GM12891 (cell line): ENCODE measurements around the gene ATG7.

Experiments
- DNase-seq: peaks from one replicate; pipeline ENCODE4 v3.0.0; 2011; ENCODE audit warnings: low spot score; ENCODE audit not compliant: insufficient read length
- FAIRE-seq: peaks from 2 replicates; lab custom pipeline; 2011; peaks lifted over from hg19 to GRCh38; lab: Jason Lieb, UNC
- PAX5 ChIP-seq: IDR thresholded peaks from 2 replicates; pipeline ENCODE4 v1.6.1; 2011; ENCODE audit warnings: low read length, moderate library complexity, mild to moderate bottlenecking; ENCODE audit not compliant: insufficient read depth, severe bottlenecking
- POLR2A ChIP-seq: IDR thresholded peaks from 2 replicates; pipeline ENCODE4 v1.6.1; 2011; ENCODE audit warnings: low read depth, low read length, control low read depth
- POLR2AphosphoS5 ChIP-seq: IDR thresholded peaks from 2 replicates; pipeline ENCODE4 v1.6.1; 2011; ENCODE audit warnings: low read depth, low read length, control low read depth
- POU2F2 ChIP-seq: IDR thresholded peaks from 2 replicates; pipeline ENCODE4 v1.6.1; 2011; ENCODE audit warnings: low read depth, mild to moderate bottlenecking, control low read depth, low read length, moderate library complexity
- SPI1 ChIP-seq: IDR thresholded peaks from 2 replicates; pipeline ENCODE4 v1.6.1; 2011; ENCODE audit warnings: low read depth, low read length, control low read depth
- TAF1 ChIP-seq: IDR thresholded peaks from 2 replicates; pipeline ENCODE4 v1.6.1; 2011; ENCODE audit warnings: low read depth, low read length, control low read depth

The ATG7 gene

DNA sequence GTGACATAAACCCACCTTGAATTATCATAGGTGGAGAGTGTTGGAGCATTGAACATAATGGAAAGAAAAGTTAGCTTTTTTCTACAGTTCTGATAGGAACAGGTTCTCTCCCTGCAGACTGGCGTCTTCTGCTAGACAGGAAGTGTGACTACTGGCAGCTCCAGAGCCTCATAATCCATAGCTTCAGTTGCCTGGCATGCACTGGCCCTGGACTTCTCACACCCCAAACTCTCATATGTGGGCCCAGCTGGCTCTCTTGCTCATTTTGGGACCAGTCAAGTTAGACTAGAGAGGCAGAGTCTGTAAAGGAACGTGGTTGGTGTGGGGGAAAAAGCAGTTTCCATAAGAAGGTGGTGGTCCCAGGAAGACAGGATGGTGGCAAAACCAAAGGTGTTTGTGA, 191.4 kb downstream of the ATG7 start:
- DNase-seq (no peak), FAIRE-seq (no peak)
- TF ChIP-seq POU2F2, result no peak
- TF ChIP-seq PAX5, result no peak
- TF ChIP-seq SPI1, result no peak
- TF ChIP-seq TAF1, result no peak
- no peak for TF ChIP-seq POLR2AphosphoS5
- no peak for TF ChIP-seq POLR2A

DNA sequence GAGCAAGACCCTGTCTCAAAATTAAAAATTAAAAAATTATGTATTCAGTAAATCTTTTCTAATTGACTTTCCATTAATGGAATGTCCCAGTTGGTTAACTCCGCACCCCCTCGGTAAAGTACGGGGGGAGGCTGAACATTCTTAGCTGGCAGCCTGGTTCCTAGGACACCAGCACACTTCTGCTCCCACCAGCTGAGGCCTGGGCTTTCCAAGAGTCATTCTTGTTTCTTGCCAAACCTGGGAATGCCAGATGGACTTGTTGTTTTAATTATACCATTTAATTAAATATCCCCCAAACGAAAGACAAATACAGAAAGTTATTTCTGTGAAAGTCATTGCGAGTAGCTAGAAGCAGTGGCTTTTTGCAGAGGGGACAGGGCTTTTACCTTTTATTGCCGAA, 192.2 kb downstream of the ATG7 start:
- FAIRE-seq, result no peak
- no peak for TF ChIP-seq SPI1
- no peak for TF ChIP-seq PAX5
- no peak for TF ChIP-seq TAF1
- no peak for TF ChIP-seq POU2F2
- TF ChIP-seq POLR2AphosphoS5, result no peak
- TF ChIP-seq POLR2A, result no peak
- no peak for DNase-seq

DNA sequence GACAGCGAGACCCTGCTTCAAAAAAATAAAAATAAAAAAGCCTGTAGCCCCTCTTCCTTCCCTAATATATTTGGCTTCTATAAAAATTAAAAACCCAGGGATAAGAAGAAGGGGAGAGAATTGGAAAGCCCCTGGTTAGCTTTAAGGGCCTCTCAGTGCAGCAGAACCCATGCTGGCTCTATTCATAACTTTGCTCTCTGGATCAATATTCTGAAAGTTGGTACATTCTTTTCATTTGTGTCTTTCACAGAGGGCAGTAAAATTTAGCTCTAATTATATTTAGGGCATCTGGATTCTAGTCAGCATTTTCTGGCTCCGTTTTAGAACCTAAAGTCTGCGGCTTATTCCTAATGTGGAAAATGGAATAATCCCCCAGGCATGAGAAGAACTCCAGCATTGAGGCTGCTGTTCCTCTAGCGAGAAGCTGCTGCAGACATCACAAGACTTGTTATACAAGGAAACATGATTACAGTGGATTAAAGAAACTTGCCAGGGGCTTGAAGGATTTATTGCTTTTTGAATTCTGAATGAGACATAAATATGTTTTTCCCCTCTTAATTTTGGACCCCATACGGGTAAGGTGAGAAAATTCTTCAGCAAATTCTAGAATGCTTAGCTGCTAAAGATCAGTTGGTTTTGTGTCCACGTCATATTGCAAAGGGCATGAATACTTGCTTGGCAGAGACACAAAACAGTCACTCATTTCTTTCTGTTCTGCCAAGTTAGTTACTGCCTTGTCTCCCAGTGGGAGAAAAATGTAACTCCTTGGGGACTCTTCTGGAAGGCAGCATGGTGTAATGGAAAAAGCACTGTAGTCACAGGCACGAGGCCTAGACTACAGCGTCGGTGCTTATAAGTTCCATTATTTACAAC, 193.8 kb downstream of the ATG7 start:
- TF ChIP-seq PAX5 (no peak), SPI1 (no peak)
- DNase-seq (no peak), FAIRE-seq (no peak)

DNA sequence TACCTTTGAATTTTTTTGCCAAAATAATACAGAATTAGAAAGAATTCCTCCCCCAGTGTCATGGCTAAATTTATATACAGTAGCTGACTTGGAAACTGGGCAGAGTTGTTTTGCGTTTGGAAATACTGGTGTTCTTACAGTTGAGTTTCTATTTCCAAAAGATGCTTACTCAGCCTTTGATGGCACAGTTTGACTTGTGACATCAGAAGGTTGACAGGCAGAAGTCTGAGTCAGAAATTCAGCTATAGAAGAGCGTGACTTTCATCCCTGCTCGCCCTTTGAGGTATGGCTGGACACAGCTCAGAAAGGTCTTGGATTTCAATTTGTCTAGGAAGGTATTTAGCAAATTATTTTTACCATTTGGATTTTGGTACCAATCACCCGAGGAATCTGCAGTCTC, 195.7 kb downstream of the ATG7 start:
- FAIRE-seq, result no peak
- no peak for TF ChIP-seq POU2F2
- TF ChIP-seq POLR2AphosphoS5, result no peak
- no peak for TF ChIP-seq SPI1
- no peak for DNase-seq

DNA sequence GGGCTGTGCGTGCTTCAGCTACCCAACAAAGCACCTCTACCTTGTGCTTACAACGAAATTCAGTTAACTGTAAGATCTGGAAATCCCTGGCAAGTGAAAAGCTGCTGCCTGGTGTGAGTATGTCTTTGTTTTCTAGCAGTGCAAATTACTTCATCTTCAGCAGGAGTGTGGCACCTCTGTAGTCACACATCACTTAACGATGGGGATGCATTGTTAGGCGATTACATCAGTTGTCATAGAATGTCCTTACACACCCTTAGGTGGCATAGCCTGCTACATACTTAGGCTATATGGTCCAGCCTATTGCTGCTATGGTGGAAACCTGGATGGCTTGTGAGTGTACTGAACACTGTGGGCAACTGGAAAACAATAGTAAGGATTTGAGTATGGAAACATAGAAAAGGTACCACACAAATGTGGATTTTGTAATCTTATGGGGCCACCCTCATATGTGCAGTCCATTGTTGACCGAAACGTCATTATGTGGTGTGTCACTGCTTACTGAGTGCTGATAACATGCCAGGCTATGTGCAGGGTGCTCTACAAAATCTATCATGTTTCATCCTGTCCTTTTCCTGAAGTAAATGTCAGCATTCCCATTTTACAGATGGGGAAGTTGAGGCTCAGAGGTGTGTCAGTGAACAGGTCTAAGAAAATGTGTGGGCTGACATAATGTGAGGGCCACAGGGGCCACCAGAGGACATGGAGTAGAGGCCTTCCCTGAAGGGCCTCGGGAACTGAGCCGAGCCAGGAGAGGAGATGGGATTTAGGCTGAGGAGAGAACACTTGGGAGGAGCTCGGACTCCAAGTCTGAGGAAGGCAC, 198.0 kb downstream of the ATG7 start:
- FAIRE-seq (no peak), DNase-seq (no peak)
- no peak for TF ChIP-seq POLR2AphosphoS5
- no peak for TF ChIP-seq SPI1
- TF ChIP-seq PAX5, result no peak
- TF ChIP-seq POLR2A, result no peak
- TF ChIP-seq TAF1, result no peak
- TF ChIP-seq POU2F2, result no peak

DNA sequence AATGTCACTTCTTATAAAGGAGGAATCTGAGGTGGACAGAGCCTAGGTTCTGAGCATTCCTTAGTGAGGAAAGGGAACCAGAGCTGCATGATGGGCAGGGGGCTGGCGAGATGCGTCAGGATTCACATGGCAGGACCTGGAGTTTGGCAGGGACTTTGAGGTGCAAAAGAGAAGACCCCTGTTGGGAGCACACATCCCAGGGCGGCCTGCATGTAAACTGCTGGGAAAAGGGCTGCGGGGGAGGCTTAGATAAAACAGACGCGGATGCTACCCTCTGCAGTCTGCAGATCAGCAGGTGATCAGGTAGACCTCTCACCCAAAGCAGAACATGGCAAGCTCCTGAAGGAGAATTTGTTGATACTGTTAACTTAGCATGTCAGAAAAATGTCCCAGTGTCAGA, 203.1 kb downstream of the ATG7 start:
- no peak for DNase-seq
- FAIRE-seq, result no peak
- TF ChIP-seq POLR2A (no peak), POU2F2 (no peak), PAX5 (no peak), POLR2AphosphoS5 (no peak), TAF1 (no peak), SPI1 (no peak)

DNA sequence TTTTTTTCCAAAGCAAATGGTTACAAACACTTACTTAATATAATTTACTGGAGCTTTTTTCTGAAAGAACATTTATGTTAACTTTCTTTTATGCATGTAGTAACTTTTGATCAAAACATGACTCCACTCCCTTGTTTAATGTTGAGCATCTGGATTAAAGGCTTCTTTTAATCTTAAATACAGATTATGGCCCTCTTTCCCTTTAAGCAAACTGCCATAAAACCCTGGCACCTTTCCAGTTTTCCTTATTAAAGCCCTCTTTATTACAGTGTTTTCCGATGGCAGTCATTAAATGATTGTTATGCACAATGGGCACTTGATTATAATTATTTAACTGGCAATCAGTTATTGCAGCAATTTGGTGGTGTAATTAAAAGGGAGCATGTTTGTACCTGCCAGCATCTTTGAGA, 204.5 kb downstream of the ATG7 start:
- DNase-seq, result no peak
- no peak for FAIRE-seq

DNA sequence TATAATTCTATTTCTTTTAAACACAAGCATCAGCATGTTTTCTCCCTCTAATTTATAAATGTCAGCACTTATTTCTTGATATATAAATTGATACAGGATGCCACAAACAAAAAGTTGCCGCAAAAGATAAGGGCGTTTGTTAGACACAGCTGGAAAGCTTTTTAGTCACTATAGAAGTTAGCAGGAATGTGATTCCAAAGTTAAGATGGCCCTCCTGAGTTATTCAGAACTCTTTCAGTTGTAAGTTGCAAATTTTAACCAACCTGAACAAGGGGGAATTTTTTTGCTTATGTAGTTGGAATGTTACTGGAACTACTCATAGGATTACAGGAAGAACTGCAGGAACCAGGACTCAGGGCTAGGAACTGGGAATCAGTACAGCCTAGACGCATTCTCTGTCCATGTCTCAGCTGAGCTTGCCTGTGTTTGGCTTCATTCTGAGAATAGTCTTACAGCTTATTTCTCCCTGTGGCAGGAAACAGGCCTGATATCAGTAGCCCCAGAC, 205.3 kb downstream of the ATG7 start:
- DNase-seq (no peak), FAIRE-seq (no peak)
- TF ChIP-seq PAX5 (no peak), SPI1 (no peak), POU2F2 (no peak), POLR2A (no peak), TAF1 (no peak), POLR2AphosphoS5 (no peak)

More for the DNA sequence above, 204.5 kb downstream of the ATG7 start:
- no peak for TF ChIP-seq POLR2AphosphoS5
- no peak for TF ChIP-seq TAF1
- TF ChIP-seq PAX5, result no peak
- TF ChIP-seq SPI1, result no peak
- TF ChIP-seq POU2F2, result no peak

DNA sequence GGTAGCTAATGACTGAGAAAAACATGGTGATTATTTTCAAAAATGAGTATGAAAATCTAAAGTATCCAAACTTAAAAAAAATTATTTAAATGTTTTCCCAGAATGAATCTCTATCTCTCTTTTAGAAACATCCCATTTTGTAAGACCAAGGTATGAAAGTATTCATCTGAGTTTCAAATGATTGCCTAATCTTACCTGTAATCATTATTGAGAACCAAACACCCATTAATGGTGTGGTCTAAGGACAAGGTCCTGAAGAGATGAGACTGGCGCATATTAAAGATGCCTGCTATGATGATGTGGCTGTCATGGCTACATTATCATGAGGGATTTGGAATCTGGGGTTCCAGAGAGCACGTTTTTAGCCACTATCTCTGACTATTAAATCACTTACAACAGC, 206.0 kb downstream of the ATG7 start:
- no peak for FAIRE-seq
- DNase-seq, result no peak
- TF ChIP-seq SPI1, result no peak
- TF ChIP-seq TAF1, result no peak
- TF ChIP-seq POU2F2, result no peak
- TF ChIP-seq POLR2AphosphoS5, result no peak
- no peak for TF ChIP-seq POLR2A
